Prostate gland (tissue), 2 donors: ENCODE data around the gene RPS6KA6. TPM values are rescaled to one million over a fixed set of nuclear protein-coding genes. Genes with fewer than 3 reads are reported as not detected.
"Not testable (repeated sequence)": the region's sequence is repeated elsewhere in the genome, so short reads cannot be mapped to it uniquely, and the experiment has no call there.

Experiments
- DNase-seq: peaks from one replicate; pipeline ENCODE4 v3.0.0-alpha.2; 2019; ENCODE audit warnings: low spot score
- H3K27ac ChIP-seq, 2 donors: fragments of 200-600 bp; sonication (generic); 2 replicates each; pipeline ENCODE4 v1.5.1; 2017 to 2019
- H3K27me3 ChIP-seq: fragments of 200-600 bp; sonication (generic); replicated peaks from 2 replicates; pipeline ENCODE4 v1.5.1; 2019; ENCODE audit not compliant: insufficient read depth
- H3K36me3 ChIP-seq, 2 donors: fragments of 200-600 bp; sonication (generic); 1 replicate in 1 of 2; 2 replicates in 1 of 2; pipeline versions ENCODE4 v1.5.1 to v1.8.1; 2017 to 2019
- H3K4me1 ChIP-seq: fragments of 200-600 bp; sonication (generic); replicated peaks from 2 replicates; pipeline ENCODE4 v1.5.1; 2019
- H3K4me3 ChIP-seq, 2 donors: fragments of 200-600 bp; sonication (generic); 2 replicates each; pipeline ENCODE4 v1.5.1; 2017 to 2019
- H3K9me3 ChIP-seq: fragments of 200-600 bp; sonication (generic); 2 replicates; pipeline ENCODE4 v1.5.1; 2017
- POLR2A ChIP-seq: fragments of 450-650 bp; IDR thresholded peaks from one replicate; pipeline ENCODE4 v1.6.1; 2016; ENCODE audit warnings: antibody characterized with exemption, mild to moderate bottlenecking
- POLR2AphosphoS5 ChIP-seq: sonication (generic); formaldehyde crosslinking; IDR thresholded peaks from one replicate; pipeline ENCODE4 v1.6.1; 2017; ENCODE audit warnings: antibody characterized with exemption
- WGBS: methylation state at CpG from one replicate; pipeline ENCODE4 v1.1.5; 2018; 5-methylcytosine and 5-hydroxymethylcytosine counted together
- intact Hi-C: fragments of 100-400 bp; cut with DNase I; formaldehyde crosslinking; loops from one replicate; pipeline ENCODE4 v1.14.2; 2022
- total RNA-seq, 2 donors: library from RNA; depleted of rRNA; stranded (reverse); fragments of >200 nt; gene quantifications; one replicate each; pipeline ENCODE4 v1.1.0, GENCODE V29; 2016
- TF ChIP-seq, protein P1 (sequence below), 4 experiments: fragments of 200-600 bp in 2 of 4; fragments of 450-650 bp in 2 of 4; sonication (generic) in 2 of 4; IDR thresholded peaks; 1 replicate in 3 of 4; 2 replicates in 1 of 4; pipeline ENCODE4 v1.5.1; 2016 to 2019; ENCODE audit warnings: antibody characterized with exemption in 4 of 4, mild to moderate bottlenecking in 2 of 4, moderate library complexity in 2 of 4

Gene RPS6KA6
- total RNA-seq, 2 donors from 2014 or later: 5.3 to 8.7 TPM

DNA sequence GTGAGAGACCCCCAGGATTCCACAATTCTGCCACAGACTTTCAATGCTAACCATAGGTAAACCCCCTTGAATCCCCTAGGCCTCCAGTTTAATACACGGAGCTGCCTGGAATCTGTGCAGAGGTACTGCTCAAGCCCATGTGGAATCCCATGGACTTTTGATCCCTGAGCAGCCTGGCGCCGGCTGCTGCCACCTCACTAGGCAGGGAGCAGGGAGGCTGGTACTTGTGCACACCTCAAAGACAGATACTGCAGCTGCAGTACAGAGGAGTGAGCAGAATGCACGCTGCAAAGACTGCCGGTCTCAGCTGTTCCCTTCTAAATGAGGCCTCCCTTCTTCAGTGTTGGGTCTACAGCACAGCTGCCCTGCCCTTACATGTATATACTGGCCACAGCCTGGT is 79.4 kb downstream of the RPS6KA6 start:
- DNase-seq: no peak
- no peak for TF ChIP-seq POLR2AphosphoS5
- no peak for TF ChIP-seq POLR2A
- TF ChIP-seq, protein P1, sequence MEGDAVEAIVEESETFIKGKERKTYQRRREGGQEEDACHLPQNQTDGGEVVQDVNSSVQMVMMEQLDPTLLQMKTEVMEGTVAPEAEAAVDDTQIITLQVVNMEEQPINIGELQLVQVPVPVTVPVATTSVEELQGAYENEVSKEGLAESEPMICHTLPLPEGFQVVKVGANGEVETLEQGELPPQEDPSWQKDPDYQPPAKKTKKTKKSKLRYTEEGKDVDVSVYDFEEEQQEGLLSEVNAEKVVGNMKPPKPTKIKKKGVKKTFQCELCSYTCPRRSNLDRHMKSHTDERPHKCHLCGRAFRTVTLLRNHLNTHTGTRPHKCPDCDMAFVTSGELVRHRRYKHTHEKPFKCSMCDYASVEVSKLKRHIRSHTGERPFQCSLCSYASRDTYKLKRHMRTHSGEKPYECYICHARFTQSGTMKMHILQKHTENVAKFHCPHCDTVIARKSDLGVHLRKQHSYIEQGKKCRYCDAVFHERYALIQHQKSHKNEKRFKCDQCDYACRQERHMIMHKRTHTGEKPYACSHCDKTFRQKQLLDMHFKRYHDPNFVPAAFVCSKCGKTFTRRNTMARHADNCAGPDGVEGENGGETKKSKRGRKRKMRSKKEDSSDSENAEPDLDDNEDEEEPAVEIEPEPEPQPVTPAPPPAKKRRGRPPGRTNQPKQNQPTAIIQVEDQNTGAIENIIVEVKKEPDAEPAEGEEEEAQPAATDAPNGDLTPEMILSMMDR (IDR thresholded peaks at IDR 0.05): no peak
- Histone ChIP-seq H3K36me3 (no peaks in the 10 kb centered on the region), H3K27me3 (no peaks in the 10 kb centered on the region), H3K9me3 (no peaks in the 10 kb centered on the region), H3K27ac (no peak overlapping the region), H3K4me1 (no peaks in the 10 kb centered on the region), H3K4me3 (no peak overlapping the region)
- intact Hi-C loops: no loop called here
- 94% methylated on average over 4 of the region's 5 CpGs for WGBS

DNA sequence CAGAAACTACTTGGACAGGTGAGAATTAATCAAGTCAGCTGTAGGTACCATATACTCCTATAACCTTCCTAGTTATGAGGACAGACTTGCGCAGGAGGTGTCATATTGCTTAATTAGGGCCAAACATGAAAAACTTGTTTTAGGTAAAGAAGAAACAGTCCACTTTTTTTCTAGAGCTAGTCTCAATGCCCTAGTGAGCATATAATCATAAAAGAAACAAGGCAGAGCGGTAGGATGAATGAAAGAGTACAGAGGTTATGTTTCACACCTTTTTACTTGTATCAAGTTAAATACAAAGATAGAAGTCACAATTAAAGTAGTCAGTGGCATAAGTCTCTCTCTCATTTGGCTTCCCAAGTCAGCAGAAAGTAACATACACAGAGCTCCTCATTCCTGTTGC is 88.9 kb downstream of the RPS6KA6 start:
- no peaks in the 10 kb centered on the region for H3K27me3 ChIP-seq
- no peaks in the 10 kb centered on the region for H3K36me3 ChIP-seq
- no peak overlapping the region for H3K4me3 ChIP-seq
- WGBS: 85% methylated on average over 2 of the region's 2 CpGs
- no peak for DNase-seq
- TF ChIP-seq, protein P1 (IDR thresholded peaks at IDR 0.05): no peak
- TF ChIP-seq POLR2AphosphoS5 (no peak), POLR2A (no peak)
- H3K4me1 ChIP-seq: no peaks in the 10 kb centered on the region
- H3K27ac ChIP-seq: no peak overlapping the region
- H3K9me3 ChIP-seq: no peaks in the 10 kb centered on the region
- intact Hi-C loops: no loop called here

DNA sequence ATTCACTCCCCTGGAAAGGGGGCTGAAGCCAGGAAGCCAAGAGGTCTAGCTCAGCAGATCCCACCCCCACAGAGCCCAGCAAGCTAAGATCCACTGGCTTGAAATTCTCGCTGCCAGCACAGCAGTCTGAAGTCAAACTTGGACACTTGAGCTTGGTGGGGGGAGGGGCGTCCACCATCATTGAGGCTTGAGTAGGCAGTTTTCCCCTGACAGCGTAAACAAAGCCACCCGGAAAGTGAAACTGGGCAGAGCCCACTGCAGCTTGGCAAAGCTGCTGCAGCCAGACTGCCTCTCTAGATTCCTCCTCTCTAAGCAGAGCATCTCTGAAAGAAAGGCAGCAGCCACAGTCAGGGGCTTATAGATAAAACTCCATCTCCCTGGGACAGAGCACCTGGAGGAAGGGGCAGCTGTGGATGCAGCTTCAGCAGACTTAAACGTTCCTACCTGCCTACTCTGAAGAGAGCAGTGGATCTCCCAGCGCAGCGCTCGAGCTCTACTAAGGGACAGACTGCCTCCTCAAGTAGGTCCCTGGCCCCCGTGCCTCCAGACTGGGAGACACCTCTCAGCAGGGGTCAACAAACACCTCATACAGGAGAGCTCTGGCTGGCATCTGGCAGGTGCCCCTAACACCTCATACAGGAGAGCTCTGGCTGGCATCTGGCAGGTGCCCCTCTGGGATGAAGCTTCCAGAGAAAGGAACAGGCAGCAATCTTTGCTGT is 108.4 kb downstream of the RPS6KA6 start:
- WGBS: 56% methylated on average over 9 of the region's 9 CpGs
- H3K27ac ChIP-seq, H3K9me3 ChIP-seq, DNase-seq, H3K36me3 ChIP-seq, H3K27me3 ChIP-seq, H3K4me3 ChIP-seq, intact Hi-C loops, H3K4me1 ChIP-seq: not testable (repeated sequence)

DNA sequence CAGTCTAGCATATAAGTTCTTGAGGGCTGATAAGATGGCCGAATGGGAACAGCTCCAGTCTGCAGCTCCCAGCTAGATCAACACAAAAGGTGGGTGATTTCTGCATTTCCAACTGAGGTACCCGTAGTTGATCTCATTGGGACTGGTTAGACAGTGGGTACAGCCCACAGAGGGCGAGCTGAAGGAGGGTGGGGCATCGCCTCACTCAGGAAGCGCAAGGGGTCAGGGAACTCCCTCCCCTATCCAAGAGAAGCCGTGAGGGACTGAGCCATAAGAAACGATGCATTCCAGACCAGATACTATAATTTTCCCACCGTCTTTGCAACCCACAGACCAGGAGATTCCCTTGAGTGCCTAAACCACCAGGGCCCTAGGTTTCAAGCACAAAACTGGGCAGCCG is 109.0 kb downstream of the RPS6KA6 start:
- no peak overlapping the region for H3K27ac ChIP-seq
- WGBS: 59% methylated on average over 9 of the region's 9 CpGs
- intact Hi-C loops: no loop called here

DNA sequence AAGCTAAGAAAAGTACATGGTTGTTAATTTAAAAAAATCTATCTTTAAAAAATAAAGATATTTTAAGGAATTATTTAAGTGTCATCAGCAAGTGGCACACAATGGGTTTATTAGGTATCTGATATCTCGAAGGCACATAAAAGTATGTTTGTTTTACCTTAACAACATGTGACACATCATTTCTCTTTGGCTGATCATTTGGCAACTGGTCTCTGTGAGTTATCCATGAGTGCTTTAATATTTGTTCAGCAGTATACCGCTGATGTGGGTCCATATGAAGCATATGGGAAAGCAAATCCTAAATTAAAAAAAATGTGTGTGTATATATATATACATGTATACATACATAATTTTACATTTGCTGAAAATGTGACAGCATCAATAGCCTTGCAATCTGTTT is 123.2 kb downstream of the RPS6KA6 start:
- no peak for TF ChIP-seq POLR2A
- TF ChIP-seq, protein P1 (IDR thresholded peaks at IDR 0.05): no peak
- TF ChIP-seq POLR2AphosphoS5: no peak
- no peaks in the 10 kb centered on the region for H3K4me1 ChIP-seq
- no peaks in the 10 kb centered on the region for H3K36me3 ChIP-seq
- no peak overlapping the region for H3K27ac ChIP-seq
- H3K4me3 ChIP-seq: no peak overlapping the region
- no peaks in the 10 kb centered on the region for H3K9me3 ChIP-seq
- no peaks in the 10 kb centered on the region for H3K27me3 ChIP-seq
- WGBS: 49% methylated on average over 2 of the region's 2 CpGs
- intact Hi-C loops: no loop called here
- DNase-seq: no peak

More for the DNA sequence above, 109.0 kb downstream of the RPS6KA6 start:
- H3K4me1 ChIP-seq: no peaks in the 10 kb centered on the region
- H3K27me3 ChIP-seq: no peaks in the 10 kb centered on the region
- H3K4me3 ChIP-seq: no peak overlapping the region
- no peak for DNase-seq
- H3K36me3 ChIP-seq: no peaks in the 10 kb centered on the region
- no peak for TF ChIP-seq POLR2A
- no peak for TF ChIP-seq POLR2AphosphoS5
- TF ChIP-seq, protein P1 (IDR thresholded peaks at IDR 0.05): no peak
- H3K9me3 ChIP-seq: no peaks in the 10 kb centered on the region
